Mesodermal cell (in vitro differentiated cells): ENCODE measurements around the gene SMG1.
"Not testable (repeated sequence)": the region's sequence is repeated elsewhere in the genome, so short reads cannot be mapped to it uniquely, and the experiment has no call there.

Source experiments
- H3K27ac ChIP-seq: 2 replicates; pipeline ENCODE4 v1.7.0; 2013; ENCODE audit warnings: mild to moderate bottlenecking, low read depth, low read length, moderate library complexity; ENCODE audit not compliant: severe bottlenecking
- H3K36me3 ChIP-seq: 2 replicates; pipeline ENCODE4 v1.7.1; 2013; ENCODE audit warnings: mild to moderate bottlenecking, low read length, moderate library complexity; ENCODE audit not compliant: control insufficient read depth, insufficient read depth
- H3K4me1 ChIP-seq: one replicate; pipeline ENCODE4 v1.7.1; 2013; ENCODE audit warnings: mild to moderate bottlenecking, low read length; ENCODE audit not compliant: insufficient read depth, control insufficient read depth, poor library complexity, severe bottlenecking
- H3K4me3 ChIP-seq: 2 replicates; pipeline ENCODE4 v1.7.0; 2013; ENCODE audit warnings: low read length, control low read depth, mild to moderate bottlenecking; ENCODE audit not compliant: insufficient read depth, poor library complexity, severe bottlenecking; ENCODE audit errors: extremely low read depth
- H3K9me3 ChIP-seq: 2 replicates; pipeline ENCODE4 v1.7.1; 2013; ENCODE audit warnings: mild to moderate bottlenecking, low read length, moderate library complexity; ENCODE audit not compliant: control insufficient read depth
- WGBS, 2 experiments: methylation state at CpG; one replicate each; pipeline ENCODE4 v1.1.5; 2013; ENCODE audit warnings: missing lambda C conversion rate in 2 of 2; ENCODE audit not compliant: insufficient coverage in 2 of 2; 5-methylcytosine and 5-hydroxymethylcytosine counted together

The SMG1 gene

GRCh38 chr16:18901194-18901593 is 25.0 kb downstream of the SMG1 start:
- H3K36me3 ChIP-seq, result peaks cover 14% of the 10 kb centered on the region
- H3K9me3 ChIP-seq, H3K4me3 ChIP-seq, H3K4me1 ChIP-seq, H3K27ac ChIP-seq: not testable (repeated sequence)
- no CpG with 5 or more reads among the region's 1 CpG for WGBS, 2 experiments

- not testable (repeated sequence) for H3K9me3 ChIP-seq, H3K4me3 ChIP-seq, H3K27ac ChIP-seq, H3K4me1 ChIP-seq
- WGBS, 2 experiments, result 94% methylated on average over 2 of the region's 2 CpGs
- H3K36me3 ChIP-seq, result peaks cover 41% of the 10 kb centered on the region
Observed at GRCh38 chr16:18884456-18884855, 41.8 kb downstream of the SMG1 start.

- H3K4me1 ChIP-seq, H3K9me3 ChIP-seq, H3K27ac ChIP-seq, H3K4me3 ChIP-seq: not testable (repeated sequence)
- peaks cover 45% of the 10 kb centered on the region for H3K36me3 ChIP-seq
- 100% methylated on average over 3 of the region's 4 CpGs for WGBS, 2 experiments
Observed at GRCh38 chr16:18877734-18878133, 48.5 kb downstream of the SMG1 start.

- not testable (repeated sequence) for H3K4me3 ChIP-seq, H3K4me1 ChIP-seq, H3K9me3 ChIP-seq, H3K27ac ChIP-seq
- H3K36me3 ChIP-seq, result peaks cover 42% of the 10 kb centered on the region
- whole genome bisulfite sequencing, 2 experiments, result no CpG with 5 or more reads among the region's 4 CpGs
Observed at GRCh38 chr16:18877259-18877658, 48.9 kb downstream of the SMG1 start.

GRCh38 chr16:18876301-18876700 is 49.9 kb downstream of the SMG1 start:
- not testable (repeated sequence) for H3K4me3 ChIP-seq, H3K4me1 ChIP-seq, H3K27ac ChIP-seq, H3K9me3 ChIP-seq
- H3K36me3 ChIP-seq, result peaks cover 40% of the 10 kb centered on the region
- WGBS, 2 experiments, result no CpG with 5 or more reads among the region's 5 CpGs

GRCh38 chr16:18869043-18869771 is 57.0 kb downstream of the SMG1 start:
- not testable (repeated sequence) for H3K4me3 ChIP-seq, H3K9me3 ChIP-seq, H3K4me1 ChIP-seq, H3K27ac ChIP-seq
- peaks cover 35% of the 10 kb centered on the region for H3K36me3 ChIP-seq
- WGBS, 2 experiments, result 100% methylated on average over 2 of the region's 2 CpGs; no CpG with 5 or more reads in 1 of the 2 experiments

GRCh38 chr16:18866277-18866823 is 59.9 kb downstream of the SMG1 start:
- peaks cover 41% of the 10 kb centered on the region for H3K36me3 ChIP-seq
- not testable (repeated sequence) for H3K9me3 ChIP-seq, H3K4me1 ChIP-seq, H3K27ac ChIP-seq, H3K4me3 ChIP-seq
- WGBS, 2 experiments, result no CpG with 5 or more reads among the region's 2 CpGs

- H3K36me3 ChIP-seq, result peaks cover 38% of the 10 kb centered on the region
- H3K4me1 ChIP-seq, H3K4me3 ChIP-seq, H3K9me3 ChIP-seq, H3K27ac ChIP-seq: not testable (repeated sequence)
Observed at GRCh38 chr16:18862891-18863290, 63.3 kb downstream of the SMG1 start.

- no peak overlapping the region for H3K27ac ChIP-seq
- no peaks in the 10 kb centered on the region for H3K4me1 ChIP-seq
- WGBS, 2 experiments, result 100% methylated on average over 1 of the region's 1 CpG
- peaks cover 73% of the 10 kb centered on the region for H3K36me3 ChIP-seq
- no peak overlapping the region for H3K4me3 ChIP-seq
- no peaks in the 10 kb centered on the region for H3K9me3 ChIP-seq
Observed at GRCh38 chr16:18855196-18855595, 71.0 kb downstream of the SMG1 start.

GRCh38 chr16:18853694-18854093 is 72.5 kb downstream of the SMG1 start:
- Histone ChIP-seq H3K27ac (no peak overlapping the region), H3K36me3 (peaks cover 83% of the 10 kb centered on the region), H3K9me3 (no peaks in the 10 kb centered on the region), H3K4me1 (no peaks in the 10 kb centered on the region), H3K4me3 (no peak overlapping the region)

GRCh38 chr16:18852647-18853046 is 73.6 kb downstream of the SMG1 start:
- no CpG with 5 or more reads among the region's 1 CpG for WGBS, 2 experiments
- Histone ChIP-seq H3K4me3 (no peak overlapping the region), H3K36me3 (peaks cover 87% of the 10 kb centered on the region), H3K27ac (no peak overlapping the region), H3K4me1 (no peaks in the 10 kb centered on the region), H3K9me3 (no peaks in the 10 kb centered on the region)
